ENCODE data around the gene ABCC11.
"Not testable (repeated sequence)": the region's sequence is repeated elsewhere in the genome, so short reads cannot be mapped to it uniquely, and the experiment has no call there.

ABCC11 gene

DNA sequence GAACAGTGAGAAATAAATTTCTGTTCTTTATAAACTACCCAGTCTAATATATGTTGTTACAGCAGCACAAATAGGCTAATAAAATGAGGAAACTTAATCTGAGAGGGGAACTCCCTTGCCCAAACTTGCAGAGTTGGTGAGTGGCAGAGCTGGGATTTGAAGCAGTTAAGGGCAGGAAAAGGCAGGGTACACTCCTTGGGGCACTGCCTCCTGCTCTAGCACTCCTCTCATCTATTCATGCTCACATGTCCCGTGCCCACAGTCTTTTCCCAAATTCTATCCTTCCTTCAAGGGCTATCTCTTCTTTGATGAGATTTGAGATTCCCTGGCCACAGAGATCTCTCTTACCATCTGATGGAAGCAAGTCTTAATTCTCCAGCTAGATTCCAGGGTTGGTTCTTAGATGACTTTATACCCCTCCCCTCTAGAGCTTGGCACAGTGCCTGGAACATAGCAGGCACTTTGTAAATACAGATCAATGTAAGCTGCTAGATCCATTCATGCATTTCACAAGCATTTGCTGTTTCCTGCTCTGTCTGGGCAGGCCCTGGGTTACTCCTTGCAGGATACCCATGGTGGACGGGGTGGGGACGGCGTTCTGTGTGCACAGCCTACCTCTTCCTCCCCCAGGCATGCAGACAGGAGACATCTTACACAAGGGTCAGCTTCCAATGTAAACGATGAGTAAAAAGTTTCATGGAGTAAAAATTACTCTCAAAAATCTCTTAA is 52.3 kb downstream of the ABCC11 start:
- no peak for DNase-seq

DNA sequence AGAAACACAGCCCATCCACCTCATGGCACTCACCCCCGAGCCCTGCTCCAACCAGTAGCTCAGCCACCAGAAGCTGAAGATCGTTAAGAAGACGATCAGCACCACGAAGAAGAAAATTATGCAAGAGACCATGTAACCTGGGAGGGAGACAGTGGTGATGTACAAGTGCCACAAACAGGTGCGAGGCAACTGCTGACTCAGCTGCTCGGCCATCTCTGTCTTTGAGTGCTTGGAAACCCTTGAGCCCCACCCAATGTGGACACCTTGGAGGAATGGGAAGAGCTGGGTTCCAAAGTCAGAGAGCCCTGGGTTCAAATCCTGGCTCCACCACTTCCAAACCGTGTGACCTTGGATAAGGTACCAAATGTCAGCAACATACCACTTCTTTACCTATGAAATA is 53.5 kb downstream of the ABCC11 start:
- no peak for DNase-seq

GRCh38 chr16:48188449-48189102 is 58.8 kb downstream of the ABCC11 start:
- no peak for DNase-seq

DNA sequence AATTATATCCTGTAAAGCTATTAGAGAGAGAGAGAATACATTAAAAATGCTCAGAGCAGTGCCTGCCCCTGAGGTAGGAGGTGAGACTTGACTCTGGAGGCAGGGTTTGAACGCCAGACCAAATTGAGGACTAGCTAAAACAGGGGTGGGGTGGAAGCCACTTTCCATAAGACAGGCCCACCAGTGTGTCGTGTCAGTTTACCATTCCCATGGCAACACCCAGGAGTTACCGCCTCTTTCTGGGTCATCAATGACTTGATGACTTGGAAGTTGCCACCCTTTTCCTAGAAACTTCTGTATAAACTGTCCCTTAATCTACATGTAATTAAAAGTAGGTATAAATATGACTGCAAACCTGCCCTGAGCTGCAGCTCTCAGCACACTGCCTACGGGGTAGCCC is 59.6 kb downstream of the ABCC11 start:
- no peak for DNase-seq

- DNase-seq = no peak
Observed at GRCh38 chr16:48184681-48185080, 62.7 kb downstream of the ABCC11 start.

- no peak for DNase-seq
Observed at GRCh38 chr16:48182979-48183537, 64.3 kb downstream of the ABCC11 start.

DNA sequence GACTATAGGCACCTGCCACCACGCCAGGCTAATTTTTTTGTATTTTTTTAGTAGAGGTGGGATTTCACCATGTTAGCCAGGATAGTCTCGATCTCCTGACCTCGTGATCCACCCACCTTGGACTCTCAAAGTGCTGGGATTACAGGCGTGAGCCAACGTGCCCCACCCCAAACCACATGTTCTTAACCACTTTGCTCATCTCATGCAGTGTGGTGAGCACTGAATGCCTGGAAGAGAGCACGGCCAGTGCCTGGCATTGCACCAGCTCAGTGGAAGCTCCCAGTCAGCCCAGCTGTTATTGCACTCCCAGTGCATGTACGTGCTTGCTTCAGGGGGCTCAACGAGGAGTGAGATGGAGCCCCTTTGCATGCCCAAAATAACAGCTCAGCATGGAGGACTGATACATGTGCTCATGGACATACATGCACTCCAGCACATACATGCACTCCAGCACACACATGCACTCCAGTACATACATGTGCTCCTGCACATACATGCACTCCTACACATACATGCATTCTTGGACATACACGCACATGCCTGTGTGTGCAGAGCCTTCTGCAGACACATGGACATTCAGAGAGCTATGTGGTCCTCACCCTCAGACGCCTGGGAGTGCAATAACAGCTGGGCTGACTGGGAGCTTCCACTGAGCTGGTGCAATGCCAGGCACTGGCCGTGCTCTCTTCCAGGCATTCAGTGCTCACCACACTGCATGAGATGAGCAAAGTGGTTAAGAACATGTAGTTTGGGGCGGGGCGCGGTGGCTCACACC is 65.4 kb downstream of the ABCC11 start:
- DNase-seq = not testable (repeated sequence)

DNA sequence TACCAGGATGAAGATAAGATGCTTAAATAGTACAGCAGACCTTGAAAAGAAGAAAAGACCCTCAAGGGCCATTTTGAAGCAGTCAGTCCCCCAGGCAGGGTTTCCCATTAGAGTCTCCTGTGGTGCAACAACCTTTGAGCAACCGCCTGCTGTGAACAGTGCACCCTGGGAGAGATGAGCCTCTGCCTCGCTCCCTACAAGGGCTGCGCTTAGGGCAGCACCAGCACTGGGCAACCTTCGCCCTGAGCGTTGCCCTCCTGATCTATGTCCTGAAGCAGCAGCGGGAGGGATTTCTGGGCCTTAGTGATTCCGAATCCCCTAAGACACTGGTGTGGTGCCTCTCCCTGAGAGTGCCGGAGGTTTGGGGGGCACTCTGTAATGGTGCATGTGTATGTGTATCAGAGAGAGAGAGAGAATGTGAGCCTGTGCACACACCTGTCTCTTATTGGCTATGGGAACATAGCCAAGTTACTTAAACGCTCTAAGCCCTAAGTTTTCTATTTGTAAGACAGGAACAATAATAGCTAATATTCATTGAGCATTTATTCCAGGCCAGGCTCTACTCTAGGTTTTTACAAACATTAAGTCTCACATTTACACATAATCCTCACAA is 66.4 kb downstream of the ABCC11 start:
- no peak for DNase-seq

DNA sequence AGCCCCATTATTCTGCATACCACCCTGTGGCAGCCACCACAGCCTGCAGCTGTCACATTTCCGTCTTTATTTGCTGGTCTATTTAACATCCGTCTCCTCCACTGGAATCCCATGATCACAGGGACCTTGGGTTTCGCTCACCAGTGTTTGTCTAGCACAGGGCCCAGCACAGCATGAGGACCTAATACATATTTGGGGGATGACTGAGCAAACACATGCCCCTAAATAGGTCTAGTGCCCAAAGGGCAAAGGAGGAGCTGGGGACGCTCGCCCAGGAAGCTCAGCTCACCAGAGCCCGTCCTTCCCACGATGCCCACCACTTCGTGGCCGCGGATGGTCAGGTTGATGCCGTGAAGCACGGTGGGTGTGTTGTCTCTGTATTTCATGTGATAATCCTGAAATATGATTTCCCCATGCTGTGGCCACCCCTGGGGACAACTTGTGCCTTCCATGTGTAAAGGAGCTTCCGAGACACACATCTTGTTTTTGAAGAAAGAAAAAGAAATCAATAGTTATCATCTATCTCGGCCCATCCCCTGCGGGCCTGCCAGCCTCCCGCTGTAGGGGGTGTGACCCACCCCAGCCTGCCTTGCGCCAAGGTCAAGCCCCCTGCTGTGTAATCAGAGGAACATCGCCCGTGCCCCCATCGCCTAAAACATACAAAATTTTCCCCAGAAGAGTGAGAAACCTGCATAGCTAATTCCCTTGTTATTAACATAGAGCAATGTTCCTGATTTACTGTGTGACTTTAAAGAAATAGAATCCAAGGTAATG is 70.5 kb downstream of the ABCC11 start:
- DNase-seq = no peak

DNA sequence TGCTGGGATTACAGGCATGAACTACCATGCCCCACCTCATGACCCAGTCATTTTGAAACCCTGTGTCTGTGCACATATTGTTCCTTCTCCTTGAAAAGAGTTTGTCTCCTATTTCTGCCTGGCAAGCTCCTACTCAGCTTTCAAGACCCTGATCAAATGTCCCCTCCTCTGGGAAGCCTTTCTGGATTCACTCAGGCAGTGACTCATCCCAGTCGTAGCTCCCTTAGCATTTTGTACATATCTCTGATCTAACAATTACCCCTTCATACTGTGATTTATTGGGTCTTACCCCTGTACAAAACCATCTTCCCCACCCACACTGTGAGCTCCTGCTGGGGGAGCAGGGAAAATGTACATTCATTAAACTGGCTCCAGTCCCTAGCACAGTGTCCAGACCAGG is 73.5 kb downstream of the ABCC11 start:
- no peak for DNase-seq

DNA sequence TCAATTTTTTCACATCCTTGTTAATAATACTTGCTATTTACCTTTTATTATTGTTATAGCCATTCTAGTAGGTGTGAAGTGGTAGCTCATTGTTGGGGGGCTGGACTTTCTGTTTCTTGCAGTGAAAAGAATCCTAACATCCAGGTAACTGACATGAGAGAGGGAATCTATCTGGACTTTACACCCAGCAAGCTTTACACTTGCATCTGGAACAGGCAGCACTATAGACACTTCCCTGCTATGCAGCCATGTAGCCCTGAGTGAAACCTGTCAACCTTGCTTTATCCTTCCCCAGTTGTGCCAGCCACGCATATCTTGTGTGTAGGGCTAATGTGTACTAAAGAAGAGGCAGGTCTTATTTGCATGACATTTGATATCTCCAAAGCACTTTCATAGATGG is 74.7 kb downstream of the ABCC11 start:
- DNase-seq = no peak

- no peak for DNase-seq
Observed at GRCh38 chr16:48169896-48170295, 77.4 kb downstream of the ABCC11 start.

- no peak for DNase-seq
Observed at GRCh38 chr16:48168075-48168474, 79.3 kb downstream of the ABCC11 start.

- DNase-seq = not testable (repeated sequence)
Observed at GRCh38 chr16:48166617-48167016, 80.7 kb downstream of the ABCC11 start.

- DNase-seq = no peak
Observed at GRCh38 chr16:48165961-48166578, 81.3 kb downstream of the ABCC11 start.

DNA sequence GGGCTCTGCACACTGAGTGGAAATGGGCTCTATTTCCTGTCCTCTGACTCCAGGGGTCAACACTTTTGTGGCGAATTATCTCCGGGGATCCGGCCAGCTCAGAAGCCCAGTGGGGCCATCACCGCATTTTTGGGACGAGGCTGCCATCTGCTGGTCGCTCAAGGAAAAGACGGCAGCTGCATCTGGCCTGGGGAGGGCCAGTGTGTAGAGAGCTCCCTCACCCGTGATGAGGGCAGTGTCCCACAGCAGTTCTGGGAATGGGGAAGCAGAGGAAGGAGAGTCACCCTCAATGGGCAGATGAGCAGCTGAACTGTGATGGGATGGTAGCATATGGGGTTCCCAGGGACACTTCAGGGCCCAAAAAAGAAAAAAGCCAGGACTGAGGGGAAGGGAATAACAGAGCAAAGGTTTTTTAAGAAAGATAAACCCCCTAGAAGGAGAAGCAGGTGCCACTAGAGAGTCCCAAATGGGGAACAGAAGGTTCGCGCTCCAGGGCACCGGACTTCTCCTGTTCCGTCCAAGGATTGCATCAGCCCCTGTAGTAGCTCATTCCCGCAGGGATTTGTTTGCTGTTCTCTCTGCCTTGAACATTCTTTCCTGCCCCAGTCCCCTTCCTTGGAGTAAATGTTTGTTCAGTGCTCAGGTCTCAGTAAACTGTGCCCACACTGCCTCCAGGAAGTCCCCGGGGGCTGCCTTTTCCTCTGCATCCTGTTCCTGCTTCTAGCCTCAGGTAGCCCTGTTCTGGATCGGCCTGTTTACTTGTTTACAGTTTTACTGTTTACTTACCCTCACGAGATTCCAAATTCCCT is 82.2 kb downstream of the ABCC11 start:
- DNase-seq = no peak

DNA sequence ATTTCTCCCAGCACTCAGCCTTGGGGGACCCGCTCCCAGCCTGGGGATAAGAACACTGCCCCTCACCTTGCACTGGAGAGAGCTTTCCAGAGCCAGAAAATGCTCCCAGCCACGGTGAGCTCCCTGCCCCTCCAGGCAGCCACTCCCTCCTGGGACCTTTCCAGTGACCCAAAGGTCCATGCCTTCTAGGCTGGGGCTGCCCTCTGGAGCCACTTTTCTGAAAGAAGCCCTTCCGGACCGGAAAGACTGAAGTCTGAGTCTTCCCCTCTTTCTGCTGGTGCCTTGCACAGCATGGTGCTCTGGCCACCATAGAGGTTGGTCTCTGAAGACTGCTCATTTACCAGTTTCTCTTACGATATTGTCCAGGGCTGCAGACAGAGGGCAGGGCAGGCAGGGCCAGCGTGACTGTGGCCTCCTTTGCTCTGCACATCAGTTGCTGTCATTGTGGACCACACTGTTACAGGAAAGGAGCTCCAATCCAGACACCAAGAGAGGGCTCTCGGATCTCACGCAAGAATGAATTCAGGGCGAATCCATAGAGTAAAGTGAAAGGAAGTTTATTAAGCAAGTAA is 84.4 kb downstream of the ABCC11 start:
- no peak for DNase-seq

DNA sequence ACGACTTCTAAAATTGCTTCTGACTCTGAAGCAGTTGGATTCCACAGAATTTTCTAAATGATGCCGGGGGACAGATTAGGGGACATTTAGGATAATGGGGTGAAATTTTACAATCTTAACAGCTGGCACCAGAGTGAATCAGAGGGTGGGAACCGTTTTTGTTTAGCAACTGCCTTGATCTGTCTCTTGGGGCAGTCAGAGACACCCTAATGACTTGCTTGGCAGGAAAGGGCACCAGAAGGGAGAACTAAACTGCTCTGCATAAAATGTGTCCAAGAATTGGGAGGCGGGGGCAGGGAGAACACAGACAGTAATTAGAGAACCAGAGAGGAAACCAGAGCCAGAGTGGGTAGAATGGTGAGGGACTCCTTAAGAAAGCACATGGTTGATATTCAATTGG is 85.4 kb downstream of the ABCC11 start:
- no peak for DNase-seq

DNA sequence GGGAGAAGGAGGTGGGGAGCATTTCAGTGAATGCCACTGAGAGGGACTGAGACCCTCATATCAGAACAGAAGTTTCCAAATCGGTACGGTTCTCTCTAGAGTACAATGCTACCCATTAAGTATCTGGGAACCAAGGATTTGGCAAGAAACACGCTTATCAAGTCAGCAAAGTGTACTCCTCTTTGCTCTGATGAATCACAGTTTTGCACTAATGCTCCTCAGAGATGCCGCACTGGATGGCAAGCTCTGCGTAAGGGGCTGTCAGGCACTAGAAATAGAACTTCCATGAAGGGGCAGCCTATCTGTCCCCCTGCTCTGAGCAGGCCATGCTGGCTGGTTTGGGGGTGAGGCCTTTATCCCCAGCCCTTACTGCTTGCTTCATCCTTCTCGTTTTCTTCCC is 86.8 kb downstream of the ABCC11 start:
- no peak for DNase-seq

DNA sequence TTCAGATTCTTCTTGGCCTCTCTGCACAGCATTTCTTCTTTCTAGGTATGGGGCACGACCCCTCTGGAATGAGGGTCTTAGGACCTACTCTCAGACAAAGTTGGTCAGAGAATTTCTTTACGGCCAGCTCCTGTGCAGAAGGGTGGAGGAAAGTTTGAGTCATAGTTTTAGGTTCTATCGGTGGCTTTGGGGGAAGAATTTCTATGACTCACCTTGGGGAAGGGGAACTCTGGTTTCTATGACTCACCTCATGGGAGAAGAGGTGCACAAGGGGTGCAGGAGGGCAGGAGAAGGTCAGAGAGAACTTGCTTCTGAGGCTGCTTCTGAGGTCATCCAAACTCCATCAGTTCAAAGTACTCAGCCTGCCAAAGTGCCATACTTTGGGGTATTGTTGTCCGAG is 89.0 kb downstream of the ABCC11 start:
- DNase-seq = no peak

DNA sequence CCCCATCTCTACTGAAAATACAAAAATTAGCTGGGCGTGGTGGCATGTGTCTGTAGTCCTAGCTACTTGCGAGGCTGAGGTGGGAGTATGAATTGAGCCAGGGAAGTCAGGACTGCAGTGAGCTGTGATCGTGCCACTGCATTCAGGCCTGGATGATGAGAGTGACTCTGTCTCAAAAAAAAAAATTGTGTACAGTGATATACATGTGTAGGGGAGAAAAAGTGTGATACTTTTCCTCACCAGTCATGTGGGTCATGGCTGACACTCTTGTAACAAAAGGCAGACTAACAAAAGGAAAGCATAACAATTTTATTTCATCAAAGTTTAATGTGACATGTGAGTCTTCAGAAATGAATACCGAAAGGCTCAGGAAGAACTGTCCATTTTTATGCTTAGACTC is 89.5 kb downstream of the ABCC11 start:
- no peak for DNase-seq

Measured in cortex of kidney (tissue), 1 donor.